IPS-18c (cell line): ENCODE results near the gene PCNT.
"Not testable (repeated sequence)": the region's sequence is repeated elsewhere in the genome, so short reads cannot be mapped to it uniquely, and the experiment has no call there.

Source experiments
- H3K4me3 ChIP-seq: 2 replicates; pipeline ENCODE4 v1.7.0; 2013; ENCODE audit warnings: low read depth, mild to moderate bottlenecking, low read length, moderate library complexity; ENCODE audit not compliant: insufficient read depth
- H3K9me3 ChIP-seq: one replicate; pipeline ENCODE4 v1.6.1; 2013; ENCODE audit warnings: mild to moderate bottlenecking, low read length, moderate library complexity; ENCODE audit not compliant: control insufficient read depth, insufficient read depth

PCNT gene

DNA sequence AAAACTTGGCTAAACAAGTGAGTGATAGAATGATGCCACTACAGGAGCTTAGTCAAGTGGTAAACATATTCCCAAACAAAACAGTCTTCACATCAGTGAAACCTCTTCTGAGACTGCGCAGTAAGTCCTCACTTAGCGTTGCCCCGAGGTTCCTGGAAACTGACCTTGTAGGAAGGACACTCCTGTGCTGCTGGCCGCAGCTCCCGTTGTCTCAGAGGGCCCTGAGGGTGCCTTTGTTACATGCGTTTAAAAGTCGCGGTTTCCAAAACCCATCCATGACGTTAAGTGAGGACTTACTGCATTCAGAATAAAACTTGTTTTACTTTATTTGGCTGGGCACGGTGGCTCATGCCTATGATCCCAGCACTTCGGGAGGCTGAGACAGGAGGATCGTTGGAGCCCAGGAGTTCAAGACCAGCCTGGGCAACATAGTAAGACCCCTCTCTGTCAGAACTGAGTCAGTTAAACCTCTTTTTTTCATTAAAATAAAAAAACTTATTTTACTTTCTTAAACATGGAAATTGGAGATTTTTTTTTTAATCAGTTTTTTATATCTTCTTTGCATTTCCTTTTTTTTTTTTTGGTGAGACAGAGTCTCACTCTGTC lies 98.8 kb downstream of the PCNT start:
- Histone ChIP-seq H3K9me3 (peaks cover 2% of the 10 kb centered on the region), H3K4me3 (no peak overlapping the region)

- peaks cover 1% of the 10 kb centered on the region for H3K9me3 ChIP-seq
- no peak overlapping the region for H3K4me3 ChIP-seq
Measured at GRCh38 chr21:46423546-46424038, 99.6 kb downstream of the PCNT start.

- no peak overlapping the region for H3K4me3 ChIP-seq
- H3K9me3 ChIP-seq, result no peaks in the 10 kb centered on the region
Measured at GRCh38 chr21:46424039-46424591, 100.2 kb downstream of the PCNT start.

DNA sequence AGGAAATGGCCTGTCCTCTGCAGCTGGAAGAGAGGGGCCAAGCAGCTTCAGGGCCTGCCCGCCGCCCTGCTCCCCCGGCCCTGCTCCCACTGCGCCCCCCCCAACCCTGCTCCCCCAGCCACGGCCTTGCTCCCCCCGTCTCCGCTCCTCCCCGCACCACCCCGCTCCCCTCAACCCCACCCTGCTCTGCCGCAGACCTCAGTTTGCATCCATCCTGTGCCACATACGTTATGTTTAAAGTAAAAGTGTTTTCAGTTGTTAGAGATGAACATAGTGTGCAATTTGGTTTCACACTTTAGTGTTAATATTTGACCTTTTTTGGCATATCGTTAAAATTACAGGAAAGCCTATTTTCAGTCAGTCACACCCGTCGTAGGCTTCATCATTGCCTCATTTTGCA lies 100.7 kb downstream of the PCNT start:
- Histone ChIP-seq H3K9me3 (no peaks in the 10 kb centered on the region), H3K4me3 (no peak overlapping the region)

- Histone ChIP-seq H3K9me3 (no peaks in the 10 kb centered on the region), H3K4me3 (no peak overlapping the region)
Measured at GRCh38 chr21:46425041-46425440, 101.1 kb downstream of the PCNT start.

DNA sequence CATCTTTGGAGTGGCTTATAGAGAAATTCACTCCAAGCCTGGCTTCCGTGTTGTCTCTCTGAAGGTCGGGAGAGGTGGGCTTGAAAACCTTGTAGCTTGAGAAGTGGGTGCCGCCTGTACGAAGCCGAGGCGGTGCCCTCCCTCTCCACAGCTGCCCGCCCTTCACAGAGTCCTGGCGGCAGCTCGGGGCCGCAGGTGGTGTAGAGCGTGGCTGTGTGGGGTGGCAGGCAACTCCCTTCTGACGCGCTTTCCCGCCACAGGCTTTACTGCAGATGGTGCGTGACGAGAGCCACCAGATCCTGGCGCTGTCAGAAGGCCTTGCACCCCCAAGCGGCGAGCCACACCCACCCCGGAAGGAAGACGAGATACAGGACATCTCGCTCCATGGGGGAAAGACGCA lies 101.6 kb downstream of the PCNT start:
- no peaks in the 10 kb centered on the region for H3K9me3 ChIP-seq
- H3K4me3 ChIP-seq, result no peak overlapping the region

GRCh38 chr21:46426313-46427046 lies 102.5 kb downstream of the PCNT start:
- Histone ChIP-seq H3K9me3 (no peaks in the 10 kb centered on the region), H3K4me3 (no peak overlapping the region)

DNA sequence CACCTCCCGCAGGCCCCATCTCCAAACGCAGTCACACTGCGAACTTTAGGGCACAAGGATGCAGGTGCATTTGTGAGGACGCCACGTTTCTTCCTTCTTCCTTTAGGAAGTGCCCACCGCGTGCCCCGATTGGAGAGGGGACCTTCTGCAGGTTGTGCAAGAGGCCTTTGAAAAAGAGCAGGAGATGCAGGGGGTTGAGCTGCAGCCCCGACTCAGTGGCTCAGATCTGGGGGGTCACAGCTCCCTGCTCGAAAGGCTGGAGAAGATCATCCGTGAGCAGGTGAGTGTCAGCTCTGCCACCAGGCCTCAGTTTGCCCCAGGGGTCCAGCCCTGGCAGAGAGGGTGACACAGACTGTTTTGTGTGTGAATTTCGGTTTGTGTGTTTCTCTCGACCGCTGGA lies 103.6 kb downstream of the PCNT start:
- Histone ChIP-seq H3K4me3 (no peak overlapping the region), H3K9me3 (no peaks in the 10 kb centered on the region)

DNA sequence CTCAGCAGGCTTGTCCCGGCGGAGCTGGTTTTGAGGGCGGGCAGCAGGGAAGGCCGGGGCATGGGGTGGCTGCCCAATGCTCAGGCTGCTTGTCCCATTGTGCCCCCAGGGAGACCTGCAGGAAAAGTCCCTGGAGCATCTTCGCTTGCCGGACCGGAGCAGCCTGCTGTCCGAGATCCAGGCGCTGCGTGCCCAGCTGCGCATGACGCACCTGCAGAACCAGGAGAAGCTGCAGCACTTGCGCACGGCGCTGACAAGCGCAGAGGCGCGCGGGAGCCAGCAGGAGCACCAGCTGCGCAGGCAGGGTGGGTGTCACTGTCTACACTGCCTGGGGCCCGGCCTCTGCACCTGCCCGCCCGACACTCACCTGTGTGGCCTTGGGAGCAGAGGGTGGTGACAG lies 104.3 kb downstream of the PCNT start:
- Histone ChIP-seq H3K9me3 (no peaks in the 10 kb centered on the region), H3K4me3 (no peak overlapping the region)

DNA sequence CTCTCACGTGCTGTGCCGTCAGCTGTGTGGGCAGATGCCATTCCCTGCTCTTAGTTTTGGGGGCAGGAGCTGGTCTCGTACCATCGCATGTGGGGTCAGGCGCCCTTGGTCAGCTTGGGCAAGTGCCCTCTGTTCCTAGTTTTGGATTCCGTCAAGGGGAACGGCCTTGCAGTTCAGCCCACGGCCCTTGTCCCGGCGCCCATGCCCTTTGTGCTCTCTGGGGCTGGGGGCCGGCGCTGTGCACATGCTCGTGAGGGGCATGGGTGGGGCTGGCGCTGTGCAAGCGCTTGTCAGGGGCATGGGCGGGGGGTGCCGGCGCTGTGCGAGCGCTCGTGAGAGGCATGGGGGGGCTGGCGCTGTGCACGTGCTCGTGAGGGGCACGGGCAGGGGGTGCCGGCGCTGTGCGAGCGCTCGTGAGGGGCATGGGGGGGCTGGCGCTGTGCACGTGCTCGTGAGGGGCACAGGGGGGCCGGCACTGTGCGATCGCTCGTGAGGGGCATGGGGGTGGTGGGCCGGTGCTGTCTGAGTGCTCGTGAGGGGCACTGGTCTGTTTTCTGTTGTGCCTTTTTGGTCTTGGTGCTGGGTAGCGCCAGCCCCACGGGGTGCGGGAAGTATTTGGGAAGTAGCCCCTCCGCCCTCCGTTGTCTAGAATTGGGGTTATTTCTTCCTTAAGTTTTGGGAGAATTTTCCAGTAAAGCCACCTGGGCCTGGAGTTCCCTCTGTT lies 105.2 kb downstream of the PCNT start:
- Histone ChIP-seq H3K4me3 (no peak overlapping the region), H3K9me3 (no peaks in the 10 kb centered on the region)

GRCh38 chr21:46429754-46430681 lies 106.1 kb downstream of the PCNT start:
- no peaks in the 10 kb centered on the region for H3K9me3 ChIP-seq
- H3K4me3 ChIP-seq, result no peak overlapping the region

DNA sequence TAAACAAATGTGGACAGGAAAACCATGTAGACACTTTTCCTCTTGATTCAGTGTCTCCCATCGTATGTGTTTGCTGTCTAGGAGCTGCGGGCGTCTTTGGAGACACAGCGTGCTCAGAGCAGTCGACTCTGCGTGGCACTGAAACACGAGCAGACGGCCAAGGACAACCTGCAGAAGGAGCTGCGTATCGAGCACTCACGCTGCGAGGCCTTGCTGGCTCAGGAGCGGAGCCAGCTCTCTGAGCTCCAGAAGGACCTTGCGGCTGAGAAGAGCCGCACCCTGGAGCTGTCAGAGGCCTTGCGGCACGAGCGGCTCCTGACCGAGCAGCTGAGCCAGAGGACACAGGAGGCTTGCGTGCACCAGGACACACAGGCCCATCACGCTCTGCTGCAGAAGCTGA lies 107.5 kb downstream of the PCNT start:
- Histone ChIP-seq H3K4me3 (no peak overlapping the region), H3K9me3 (no peaks in the 10 kb centered on the region)

DNA sequence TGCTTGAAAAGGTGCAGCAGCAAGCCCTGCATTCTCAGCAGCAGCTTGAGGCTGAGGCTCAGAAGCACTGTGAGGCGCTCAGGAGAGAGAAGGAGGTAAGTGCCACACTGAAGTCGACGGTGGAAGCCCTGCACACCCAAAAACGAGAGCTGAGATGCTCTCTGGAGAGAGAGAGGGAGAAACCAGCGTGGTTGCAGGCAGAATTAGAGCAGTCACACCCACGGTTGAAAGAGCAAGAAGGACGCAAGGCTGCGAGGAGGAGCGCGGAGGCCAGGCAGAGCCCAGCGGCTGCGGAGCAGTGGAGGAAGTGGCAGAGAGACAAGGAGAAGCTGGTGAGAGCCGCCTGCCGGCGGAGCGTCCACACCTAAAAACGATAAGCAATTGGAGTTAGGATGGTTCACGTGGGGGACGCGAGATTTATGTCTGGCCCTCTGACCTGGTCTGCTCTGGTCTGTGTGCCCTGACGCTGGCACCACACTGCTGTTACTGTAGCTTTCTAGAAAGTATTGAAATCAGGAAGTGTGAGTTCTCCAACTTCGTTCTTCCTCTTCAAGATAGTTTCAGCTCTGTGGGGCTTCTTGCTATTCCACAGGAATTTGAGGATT lies 108.0 kb downstream of the PCNT start:
- no peaks in the 10 kb centered on the region for H3K9me3 ChIP-seq
- no peak overlapping the region for H3K4me3 ChIP-seq

- H3K4me3 ChIP-seq, H3K9me3 ChIP-seq: not testable (repeated sequence)
Measured at GRCh38 chr21:46433116-46433515, 109.2 kb downstream of the PCNT start.

GRCh38 chr21:46434322-46434958 lies 110.5 kb downstream of the PCNT start:
- H3K4me3 ChIP-seq, result no peak overlapping the region

DNA sequence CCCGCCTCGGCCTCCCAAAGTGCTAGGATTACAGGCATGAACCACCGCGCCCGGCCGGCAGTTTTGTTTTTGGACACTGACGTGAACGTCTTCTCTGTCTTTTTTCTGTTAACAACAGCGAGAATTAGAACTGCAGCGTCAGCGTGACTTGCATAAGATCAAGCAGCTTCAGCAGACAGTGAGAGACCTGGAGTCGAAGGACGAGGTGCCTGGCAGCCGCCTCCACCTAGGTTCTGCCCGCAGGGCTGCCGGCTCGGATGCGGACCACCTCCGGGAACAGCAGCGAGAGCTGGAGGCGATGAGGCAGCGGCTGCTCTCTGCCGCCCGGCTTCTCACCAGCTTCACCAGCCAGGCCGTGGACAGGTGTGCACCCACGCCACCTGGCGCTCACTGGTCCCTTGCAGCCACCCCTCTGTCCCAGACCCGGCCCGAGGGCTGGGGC lies 111.9 kb downstream of the PCNT start:
- H3K9me3 ChIP-seq, result no peaks in the 10 kb centered on the region

More at GRCh38 chr21:46434322-46434958, 110.5 kb downstream of the PCNT start:
- no peaks in the 10 kb centered on the region for H3K9me3 ChIP-seq

More for the DNA sequence above, 111.9 kb downstream of the PCNT start:
- H3K4me3 ChIP-seq, result no peak overlapping the region
